Endothelial cell of umbilical vein (primary cell): ENCODE measurements around the gene LDLRAD3. TPM values are rescaled to one million over a fixed set of nuclear protein-coding genes. Genes with fewer than 3 reads are reported as not detected.

Experiments used
- BruUV-seq: library from RNA; stranded (reverse); fragments of 400-500 nt; replicated peaks from 2 replicates; lab custom pipeline; 2021; lab: Mats Ljungman, UMichigan
- CTCF ChIA-PET: fragments of 300-600, 350-600 bp; sonication (Branson Sonifier 250); formaldehyde crosslinking; loops from one replicate; lab custom pipeline; 2021; ENCODE audit warnings: antibody characterized with exemption, inconsistent platforms; lab: Charles Lee
- POLR2A ChIA-PET: fragments of 300-600, 350-600 bp; sonication (Branson Sonifier 250); formaldehyde crosslinking; loops from one replicate; lab custom pipeline; 2021; ENCODE audit warnings: antibody characterized with exemption, inconsistent platforms; lab: Charles Lee
- DNase-seq: peaks from one replicate; pipeline ENCODE4 v3.0.0-alpha.2; 2011; ENCODE audit warnings: low read depth, low spot score
- FAIRE-seq: peaks from 2 replicates; lab custom pipeline; 2011; peaks lifted over from hg19 to GRCh38; lab: Jason Lieb, UNC
- H2AFZ ChIP-seq: 2 replicates; pipeline ENCODE4 v1.6.0; 2012; ENCODE audit warnings: low read depth, low read length, control low read depth, inconsistent platforms
- H3K27ac ChIP-seq: 2 replicates; pipeline ENCODE4 v1.5.1; 2011; ENCODE audit warnings: low read depth, mild to moderate bottlenecking, control low read depth, low read length, moderate library complexity; ENCODE audit not compliant: insufficient read depth
- H3K27me3 ChIP-seq, 2 experiments: 2 replicates each; pipeline versions ENCODE4 v1.6.0 to v1.6.1; 2011; ENCODE audit warnings: low read length in 2 of 2, mixed read lengths in 1 of 2; ENCODE audit not compliant: control insufficient read depth in 2 of 2, insufficient read depth in 2 of 2
- H3K36me3 ChIP-seq, 2 experiments: 2 replicates in 1 of 2; 3 replicates in 1 of 2; pipeline ENCODE4 v1.5.1; 2011; ENCODE audit warnings: low read length in 2 of 2, mild to moderate bottlenecking in 1 of 2, moderate library complexity in 1 of 2; ENCODE audit not compliant: control insufficient read depth in 2 of 2, insufficient read depth in 2 of 2; ENCODE audit errors: extremely low read depth in 1 of 2
- H3K4me1 ChIP-seq: 3 replicates; pipeline ENCODE4 v1.5.1; 2011; ENCODE audit warnings: mild to moderate bottlenecking, low read length; ENCODE audit not compliant: control insufficient read depth, insufficient read depth; ENCODE audit errors: extremely low read depth
- H3K4me2 ChIP-seq: 2 replicates; pipeline ENCODE4 v1.6.1; 2011; ENCODE audit warnings: low read length, control low read depth, mixed read lengths; ENCODE audit not compliant: insufficient read depth
- H3K4me3 ChIP-seq, 3 experiments: fragments of 200-600 bp in 1 of 3; sonication (generic), shearing (Covaris generic) in 1 of 3; replicated peaks in 1 of 3; 2 replicates each; pipeline ENCODE4 v1.5.1; 2011 to 2016; ENCODE audit warnings: control low read depth in 3 of 3, low read length in 3 of 3, mild to moderate bottlenecking in 2 of 3, inconsistent platforms in 1 of 3, low read depth in 1 of 3, moderate library complexity in 1 of 3; ENCODE audit not compliant: insufficient read depth in 1 of 3
- H3K79me2 ChIP-seq: 2 replicates; pipeline ENCODE4 v1.6.0; 2012; ENCODE audit warnings: low read length, inconsistent platforms; ENCODE audit not compliant: control insufficient read depth, insufficient read depth
- H3K9ac ChIP-seq: replicated peaks from 2 replicates; pipeline ENCODE3; 2011; ENCODE audit warnings: low read length, control low read depth; ENCODE audit not compliant: insufficient read depth; ENCODE audit errors: extremely low read depth
- H3K9me1 ChIP-seq: replicated peaks from 3 replicates; pipeline ENCODE4 v1.6.0; 2011; ENCODE audit warnings: mild to moderate bottlenecking, low read length; ENCODE audit not compliant: control insufficient read depth, insufficient read depth; ENCODE audit errors: extremely low read depth
- H3K9me3 ChIP-seq: replicated peaks from 2 replicates; pipeline ENCODE4 v1.5.1; 2012; ENCODE audit warnings: low read length, inconsistent platforms; ENCODE audit not compliant: control insufficient read depth, insufficient read depth
- H4K20me1 ChIP-seq: replicated peaks from 2 replicates; pipeline ENCODE3; 2011; ENCODE audit warnings: mild to moderate bottlenecking, low read length; ENCODE audit not compliant: control insufficient read depth, insufficient read depth; ENCODE audit errors: extremely low read depth
- EZH2 ChIP-seq: IDR thresholded peaks from 2 replicates; pipeline ENCODE4 v1.6.1; 2012; ENCODE audit warnings: borderline replicate concordance, low read depth, mild to moderate bottlenecking, moderate library complexity, low read length, inconsistent platforms; ENCODE audit not compliant: severe bottlenecking
- FOS ChIP-seq: IDR thresholded peaks from 2 replicates; pipeline ENCODE4 v1.6.1; 2011; ENCODE audit warnings: mild to moderate bottlenecking, low read length, moderate library complexity, borderline replicate concordance; ENCODE audit not compliant: insufficient read depth
- GATA2 ChIP-seq: IDR thresholded peaks from 2 replicates; pipeline ENCODE4 v1.7.0; 2011; ENCODE audit warnings: low read depth, mild to moderate bottlenecking, moderate library complexity, mixed read lengths, low read length; ENCODE audit not compliant: insufficient read length, insufficient read depth
- JUN ChIP-seq: IDR thresholded peaks from 2 replicates; pipeline ENCODE4 v1.6.1; 2011; ENCODE audit warnings: borderline replicate concordance, low read depth; ENCODE audit not compliant: insufficient read length, insufficient read depth
- MYC ChIP-seq: IDR thresholded peaks from one replicate; pipeline ENCODE4 v1.6.1; 2011; ENCODE audit warnings: mild to moderate bottlenecking, low read depth, low read length
- POLR2A ChIP-seq: IDR thresholded peaks from 2 replicates; pipeline ENCODE4 v1.6.1; 2012; ENCODE audit warnings: low read depth, mild to moderate bottlenecking, control low read depth, low read length
- POLR2AphosphoS5 ChIP-seq: IDR thresholded peaks from 2 replicates; pipeline ENCODE4 v1.6.1; 2012; ENCODE audit warnings: low read depth, mild to moderate bottlenecking, control low read depth, low read length, moderate library complexity; ENCODE audit not compliant: insufficient read depth
- dilution Hi-C: fragments of 300-500 bp; cut with MboI; formaldehyde crosslinking; loops from one replicate; pipeline ENCODE4 v1.15.0; 2019; ENCODE audit warnings: low sequenced_read_pairs; ENCODE audit not compliant: extremely low pct_ligation_motif_present
- intact Hi-C: fragments of 100-400 bp; cut with micrococcal nuclease; formaldehyde crosslinking; loops from one replicate; pipeline ENCODE4 v1.10.0; 2022
- polyA plus RNA-seq, 4 experiments: library from polyadenylated mRNA; depleted of rRNA in 3 of 4; stranded (reverse) in 3 of 4; unstranded in 1 of 4; fragments of >200 nt; gene quantifications; 2 replicates each; pipeline versions ENCODE4 v1.2.1 to v1.2.3, GENCODE V29; 2011 to 2012; ENCODE audit warnings: missing spikeins in 1 of 4
- total RNA-seq: library from RNA; stranded (reverse); gene quantifications from 2 replicates; pipeline ENCODE4 v1.2.3, GENCODE V29; 2021
- TF ChIP-seq, protein P1 (sequence below): IDR thresholded peaks from 2 replicates; pipeline ENCODE4 v1.6.1; 2011; ENCODE audit not compliant: insufficient read depth, insufficient read length
- TF ChIP-seq, protein P2 (sequence below), 2 donors: IDR thresholded peaks; 1 replicate in 1 of 2; 2 replicates in 1 of 2; pipeline ENCODE4 v1.5.1; 2011; ENCODE audit warnings: low read length in 2 of 2, mild to moderate bottlenecking in 2 of 2, moderate library complexity in 2 of 2, control low read depth in 1 of 2, inconsistent platforms in 1 of 2, low read depth in 1 of 2; ENCODE audit not compliant: insufficient read depth in 1 of 2; ENCODE audit errors: extremely low read depth in 1 of 2

LDLRAD3 gene
- total and polyA plus RNA-seq, 2 donors (not counting 3 experiments of a cell fraction or from before 2014, with no cell fraction given), result 17.9 to 25.1 TPM

DNA sequence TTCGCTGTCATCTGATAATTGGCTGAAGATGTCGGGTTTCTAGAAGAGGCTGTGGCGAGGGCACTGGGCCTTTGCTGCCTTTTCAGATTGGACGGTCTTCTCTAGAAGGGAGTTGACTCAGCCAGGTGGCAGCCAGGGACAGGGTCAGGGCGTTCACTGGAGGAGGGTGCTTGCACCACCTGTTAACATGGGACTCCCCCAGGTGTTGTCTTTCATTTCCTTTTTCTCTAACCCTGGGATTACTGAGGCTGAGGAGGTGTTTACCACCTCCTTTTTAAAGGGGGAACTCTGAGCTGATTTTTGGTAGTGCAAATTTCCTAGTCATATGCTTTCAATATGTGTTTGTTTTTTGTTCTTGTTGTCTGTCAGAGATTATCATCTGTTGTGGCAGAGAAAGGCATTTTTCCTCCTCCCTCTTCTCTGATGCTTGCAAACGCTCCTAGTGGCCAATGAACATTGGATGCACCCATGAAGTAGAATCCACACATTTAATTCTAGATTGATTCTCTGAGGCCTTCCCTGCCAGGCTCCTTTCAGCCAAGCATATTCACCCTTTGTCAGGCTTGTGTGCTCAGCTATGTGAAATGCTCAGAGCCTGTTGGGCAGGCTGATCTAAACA is 54.1 kb downstream of the LDLRAD3 start:
- H3K4me2 ChIP-seq, result no peak overlapping the region
- POLR2A ChIA-PET, result no interaction called here
- H3K36me3 ChIP-seq, result no peaks in the 10 kb centered on the region
- no peaks in the 10 kb centered on the region for H3K9me1 ChIP-seq
- no peak for FAIRE-seq
- H3K9me3 ChIP-seq, result no peaks in the 10 kb centered on the region
- CTCF ChIA-PET, result interaction anchor here (1.3 kb wide), 1 partner anchor 176 kb away, joined by 3 read pairs; no protein-coding TSS in a partner anchor
- no peak overlapping the region for H3K27ac ChIP-seq
- intact Hi-C loops (no loop called here), dilution Hi-C loops (no loop called here)
- no peak overlapping the region for H3K4me3 ChIP-seq
- no peak for TF ChIP-seq MYC
- no peak for TF ChIP-seq EZH2
- no peaks in the 10 kb centered on the region for H4K20me1 ChIP-seq
- no TSS peak for BruUV-seq
- H3K9ac ChIP-seq, result no peak overlapping the region
- no peak overlapping the region for H2AFZ ChIP-seq
- peaks cover 13% of the 10 kb centered on the region for H3K4me1 ChIP-seq
- peaks cover 8% of the 10 kb centered on the region for H3K79me2 ChIP-seq
- DNase-seq, result no peak
- H3K27me3 ChIP-seq, result no peaks in the 10 kb centered on the region

DNA sequence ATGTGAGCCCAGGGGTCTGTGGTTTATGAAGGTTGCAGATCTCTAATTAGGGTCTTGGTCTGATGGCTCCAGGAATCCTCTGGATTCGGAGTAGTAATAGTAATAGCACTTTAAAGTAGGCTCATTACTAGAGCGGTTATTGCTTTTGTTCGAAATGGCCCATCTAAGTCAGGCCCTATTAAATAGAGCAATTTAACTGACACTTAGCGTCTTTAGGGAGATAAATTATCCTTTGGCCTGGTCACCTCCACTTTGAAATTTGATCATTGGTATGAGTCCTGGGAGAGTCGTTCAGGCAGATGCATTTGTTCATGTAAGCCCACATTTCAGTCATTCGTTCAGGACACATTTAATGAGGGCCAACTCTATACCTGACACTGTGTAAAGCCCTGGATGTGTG is 54.8 kb downstream of the LDLRAD3 start:
- Histone ChIP-seq H3K4me3 (no peak overlapping the region), H3K9me3 (no peaks in the 10 kb centered on the region), H3K36me3 (no peaks in the 10 kb centered on the region), H4K20me1 (no peaks in the 10 kb centered on the region), H3K9me1 (no peaks in the 10 kb centered on the region), H3K4me1 (peaks cover 15% of the 10 kb centered on the region), H3K4me2 (no peak overlapping the region), H3K27me3 (no peaks in the 10 kb centered on the region), H3K79me2 (peaks cover 8% of the 10 kb centered on the region), H2AFZ (no peak overlapping the region), H3K9ac (no peak overlapping the region), H3K27ac (no peak overlapping the region)
- BruUV-seq, result no TSS peak
- DNase-seq (no peak), FAIRE-seq (no peak)
- intact Hi-C loops, result no loop called here
- CTCF ChIA-PET, result interaction anchor here (1.3 kb wide), 1 partner anchor 177 kb away, joined by 3 read pairs; no protein-coding TSS in a partner anchor
- TF ChIP-seq, protein P1, sequence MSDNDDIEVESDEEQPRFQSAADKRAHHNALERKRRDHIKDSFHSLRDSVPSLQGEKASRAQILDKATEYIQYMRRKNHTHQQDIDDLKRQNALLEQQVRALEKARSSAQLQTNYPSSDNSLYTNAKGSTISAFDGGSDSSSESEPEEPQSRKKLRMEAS, result no peak
- TF ChIP-seq JUN (no peak), FOS (no peak), POLR2A (no peak), POLR2AphosphoS5 (no peak), EZH2 (no peak), GATA2 (no peak), MYC (no peak)
- TF ChIP-seq, protein P2, sequence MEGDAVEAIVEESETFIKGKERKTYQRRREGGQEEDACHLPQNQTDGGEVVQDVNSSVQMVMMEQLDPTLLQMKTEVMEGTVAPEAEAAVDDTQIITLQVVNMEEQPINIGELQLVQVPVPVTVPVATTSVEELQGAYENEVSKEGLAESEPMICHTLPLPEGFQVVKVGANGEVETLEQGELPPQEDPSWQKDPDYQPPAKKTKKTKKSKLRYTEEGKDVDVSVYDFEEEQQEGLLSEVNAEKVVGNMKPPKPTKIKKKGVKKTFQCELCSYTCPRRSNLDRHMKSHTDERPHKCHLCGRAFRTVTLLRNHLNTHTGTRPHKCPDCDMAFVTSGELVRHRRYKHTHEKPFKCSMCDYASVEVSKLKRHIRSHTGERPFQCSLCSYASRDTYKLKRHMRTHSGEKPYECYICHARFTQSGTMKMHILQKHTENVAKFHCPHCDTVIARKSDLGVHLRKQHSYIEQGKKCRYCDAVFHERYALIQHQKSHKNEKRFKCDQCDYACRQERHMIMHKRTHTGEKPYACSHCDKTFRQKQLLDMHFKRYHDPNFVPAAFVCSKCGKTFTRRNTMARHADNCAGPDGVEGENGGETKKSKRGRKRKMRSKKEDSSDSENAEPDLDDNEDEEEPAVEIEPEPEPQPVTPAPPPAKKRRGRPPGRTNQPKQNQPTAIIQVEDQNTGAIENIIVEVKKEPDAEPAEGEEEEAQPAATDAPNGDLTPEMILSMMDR (IDR thresholded peaks at IDR 0.05; ENCODE audit: extremely low read depth in 1 of 2, insufficient read depth in 1 of 2, low read depth in 1 of 2, low read length in 2 of 2), result no peak
- dilution Hi-C loops, result no loop called here
- POLR2A ChIA-PET, result no interaction called here
